NOMO-1 (cell line): ENCODE measurements around the gene CUEDC2.

ENCODE experiments used
- DNase-seq, 2 experiments: peaks; one replicate each; lab custom pipeline; 2025; ENCODE audit not compliant: unreplicated experiment in 2 of 2; lab: John Stamatoyannopoulos, UW

Gene CUEDC2

GRCh38 chr10:102426803-102427287, 5.5 kb downstream of the CUEDC2 start:
- DNase-seq, result no peak

GRCh38 chr10:102425444-102425843, 6.9 kb downstream of the CUEDC2 start:
- DNase-seq, result no peak

- DNase-seq, result no peak
Measured at GRCh38 chr10:102424916-102425315, 7.5 kb downstream of the CUEDC2 start.

GRCh38 chr10:102424145-102424544, 8.2 kb downstream of the CUEDC2 start:
- no peak for DNase-seq

GRCh38 chr10:102423372-102423968, 8.9 kb downstream of the CUEDC2 start:
- DNase-seq, result no peak

- peak; percentile 68 to 75 for DNase-seq
Measured at GRCh38 chr10:102422545-102423129, 9.7 kb downstream of the CUEDC2 start.

GRCh38 chr10:102421757-102422512, 10.4 kb downstream of the CUEDC2 start:
- peak in 1 of 2 experiments; percentile 42 for DNase-seq

- DNase-seq, result no peak
Measured at GRCh38 chr10:102421507-102421756, 10.9 kb downstream of the CUEDC2 start.

GRCh38 chr10:102420714-102421506, 11.5 kb downstream of the CUEDC2 start, which contains the start of gene FBXL15:
TSS of gene FBXL15 (plus strand) at chr10:102420836. CDS start at chr10:102421130, 294 bp downstream.
- DNase-seq, result peak; percentile 94 to 97

GRCh38 chr10:102420181-102420713, 12.1 kb downstream of the CUEDC2 start:
- no peak for DNase-seq

- peak; percentile 27 to 31 for DNase-seq
Measured at GRCh38 chr10:102419269-102420180, 12.8 kb downstream of the CUEDC2 start.

- DNase-seq, result no peak
Measured at GRCh38 chr10:102418622-102419268, 13.6 kb downstream of the CUEDC2 start, which contains the start of gene PSD. TSS of gene PSD (minus strand) at chr10:102418785. CDS start at chr10:102417038, 1,747 bp downstream.

GRCh38 chr10:102416695-102417094, 15.7 kb downstream of the CUEDC2 start:
- DNase-seq, result no peak

- no peak for DNase-seq
Measured at GRCh38 chr10:102416283-102416682, 16.1 kb downstream of the CUEDC2 start.

GRCh38 chr10:102414749-102415148, 17.6 kb downstream of the CUEDC2 start:
- DNase-seq, result no peak

- no peak for DNase-seq
Measured at GRCh38 chr10:102413806-102414561, 18.4 kb downstream of the CUEDC2 start.

GRCh38 chr10:102413053-102413705, 19.2 kb downstream of the CUEDC2 start:
- DNase-seq, result no peak

- DNase-seq, result no peak
Measured at GRCh38 chr10:102412293-102412692, 20.1 kb downstream of the CUEDC2 start.
